SKM-1 treated with dmso at 0.1 percent for 144 hours (cell line): ENCODE results near the gene TRIM42.

Source experiments
- DNase-seq: peaks from one replicate; lab custom pipeline; 2025; ENCODE audit not compliant: unreplicated experiment; lab: John Stamatoyannopoulos, UW

Gene TRIM42

GRCh38 chr3:140709751-140710150 lies 31.9 kb downstream of the TRIM42 start:
- DNase-seq: no peak

- no peak for DNase-seq
These were observed 33.0 kb downstream of the TRIM42 start for GRCh38 chr3:140710711-140711389.

- DNase-seq: no peak
These were observed 33.6 kb downstream of the TRIM42 start for GRCh38 chr3:140711390-140712035.

- no peak for DNase-seq
These were observed 34.4 kb downstream of the TRIM42 start for GRCh38 chr3:140712301-140712700.

GRCh38 chr3:140715035-140715434 lies 37.2 kb downstream of the TRIM42 start:
- DNase-seq: no peak

- DNase-seq: peak; percentile 7
These were observed 40.1 kb downstream of the TRIM42 start for GRCh38 chr3:140717921-140718320.

- DNase-seq: no peak
These were observed 42.2 kb downstream of the TRIM42 start for GRCh38 chr3:140719841-140720614.

GRCh38 chr3:140723576-140723975 lies 45.7 kb downstream of the TRIM42 start:
- DNase-seq: no peak

- no peak for DNase-seq
These were observed 47.3 kb downstream of the TRIM42 start for GRCh38 chr3:140724856-140725812.

- no peak for DNase-seq
These were observed 48.2 kb downstream of the TRIM42 start for GRCh38 chr3:140726066-140726465.

- DNase-seq: no peak
These were observed 50.0 kb downstream of the TRIM42 start for GRCh38 chr3:140727886-140728285.

GRCh38 chr3:140731440-140732119 lies 53.7 kb downstream of the TRIM42 start:
- DNase-seq: no peak

- no peak for DNase-seq
These were observed 55.8 kb downstream of the TRIM42 start for GRCh38 chr3:140733623-140734022.

GRCh38 chr3:140736863-140737460 lies 59.1 kb downstream of the TRIM42 start:
- DNase-seq: no peak

- DNase-seq: no peak
These were observed 64.3 kb downstream of the TRIM42 start for GRCh38 chr3:140742116-140742515.

GRCh38 chr3:140748171-140748570 lies 70.3 kb downstream of the TRIM42 start:
- DNase-seq: no peak

GRCh38 chr3:140748903-140749302 lies 71.0 kb downstream of the TRIM42 start:
- no peak for DNase-seq
